HG02571 (cell line): ENCODE data around the gene BTN3A1.
"Not testable (repeated sequence)": the region's sequence is repeated elsewhere in the genome, so short reads cannot be mapped to it uniquely, and the experiment has no call there.

Experiments used
- ATAC-seq: cut with Tn5 transposase; IDR thresholded peaks from one replicate; pipeline ENCODE4 v1.9.1; 2021; ENCODE audit warnings: mild to moderate bottlenecking, moderate library complexity; ENCODE audit not compliant: unreplicated experiment

BTN3A1 gene

DNA sequence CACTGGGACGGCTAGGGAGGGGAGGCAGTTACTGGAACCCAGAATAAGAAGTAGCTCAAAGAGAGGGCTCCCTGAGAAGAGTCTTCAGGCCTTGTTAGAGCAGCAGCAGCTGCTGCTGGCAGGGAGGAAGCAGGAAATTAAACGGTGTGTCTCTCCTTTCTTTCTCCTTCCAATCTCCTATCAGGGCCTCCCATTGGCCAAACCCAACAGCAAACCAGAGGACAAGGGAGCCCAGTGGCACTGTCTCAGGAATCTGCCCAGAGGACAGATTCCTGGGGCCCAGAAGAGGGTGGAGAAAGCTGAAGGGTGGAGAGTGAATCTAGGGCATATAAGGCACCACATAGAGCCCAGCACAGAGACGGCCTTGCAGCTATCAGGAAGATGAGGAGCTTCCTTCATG, 10.2 kb downstream of the BTN3A1 start:
- ATAC-seq, result no peak

DNA sequence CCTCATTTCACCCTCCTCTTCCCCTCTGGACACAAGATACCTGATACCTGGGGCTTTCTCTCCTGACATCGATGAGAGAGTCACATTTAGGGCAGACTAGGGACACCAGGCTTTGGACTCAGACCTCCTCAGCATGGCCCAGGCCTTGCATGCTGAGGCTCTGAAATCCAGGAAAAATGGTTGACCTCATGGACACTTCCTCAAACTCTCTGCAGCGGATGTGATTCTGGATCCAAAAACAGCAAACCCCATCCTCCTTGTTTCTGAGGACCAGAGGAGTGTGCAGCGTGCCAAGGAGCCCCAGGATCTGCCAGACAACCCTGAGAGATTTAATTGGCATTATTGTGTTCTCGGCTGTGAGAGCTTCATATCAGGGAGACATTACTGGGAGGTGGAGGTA, 10.9 kb downstream of the BTN3A1 start:
- ATAC-seq, result no peak

DNA sequence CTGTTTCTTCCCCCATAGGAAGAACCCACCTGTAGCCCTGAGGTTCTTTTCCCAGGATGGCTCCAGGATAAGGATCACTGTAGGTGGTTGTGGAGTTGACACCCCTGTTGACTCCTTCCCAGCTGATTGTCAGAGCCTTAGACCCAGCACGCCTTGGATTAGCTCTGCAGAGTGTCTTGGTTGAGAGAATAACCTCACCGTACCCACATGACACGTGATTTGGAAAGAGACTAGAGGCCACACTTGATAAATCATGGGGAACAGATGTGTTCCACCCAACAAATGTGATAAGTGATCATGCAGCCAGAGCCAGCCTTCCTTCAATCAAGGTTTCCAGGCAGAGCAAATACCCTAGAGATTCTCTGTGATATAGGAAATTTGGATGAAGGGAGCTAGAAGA, 12.2 kb downstream of the BTN3A1 start:
- ATAC-seq, result no peak

DNA sequence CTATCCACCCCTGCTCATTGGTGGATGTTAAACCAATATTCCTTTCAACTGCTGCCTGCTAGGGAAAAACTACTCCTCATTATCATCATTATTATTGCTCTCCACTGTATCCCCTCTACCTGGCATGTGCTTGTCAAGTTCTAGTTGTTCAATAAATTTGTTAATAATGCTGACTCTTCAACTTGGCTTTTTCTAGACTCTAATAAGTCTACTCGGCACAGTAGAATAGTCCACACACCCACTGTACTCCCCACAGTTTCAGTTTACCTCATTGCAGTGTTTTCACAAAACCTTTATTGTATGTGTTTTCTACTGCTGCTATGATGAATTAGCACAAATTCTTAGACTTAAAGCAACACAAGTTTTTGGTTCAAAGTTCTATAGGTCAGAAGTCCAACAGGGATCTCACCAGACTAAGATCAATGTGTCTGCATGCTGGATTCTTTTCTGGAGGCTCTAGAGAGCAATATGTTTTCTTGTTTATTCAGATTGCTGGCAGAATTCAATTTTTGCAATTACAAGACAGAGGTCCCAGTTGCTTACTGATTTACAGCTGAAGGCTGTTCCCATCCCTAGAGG, 13.1 kb downstream of the BTN3A1 start:
- ATAC-seq, result no peak

DNA sequence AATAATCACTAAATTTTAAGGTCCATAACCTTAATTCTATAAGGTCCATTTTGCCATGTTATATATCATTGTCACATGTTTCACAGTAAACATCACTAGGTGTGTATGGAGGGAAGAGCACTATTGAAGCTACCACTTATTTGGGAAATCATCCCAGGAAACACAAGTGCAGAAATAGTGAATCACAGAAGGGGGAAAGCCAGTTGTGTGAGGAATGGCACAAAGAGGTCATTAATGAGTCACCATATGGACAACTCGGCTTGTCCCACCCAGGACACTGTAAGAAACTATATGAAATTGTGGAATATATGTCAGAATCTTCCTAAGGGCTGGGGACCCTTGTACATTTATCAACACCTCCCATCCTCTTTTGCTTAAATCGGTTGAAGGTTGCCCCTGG, 13.7 kb downstream of the BTN3A1 start:
- ATAC-seq, result no peak

DNA sequence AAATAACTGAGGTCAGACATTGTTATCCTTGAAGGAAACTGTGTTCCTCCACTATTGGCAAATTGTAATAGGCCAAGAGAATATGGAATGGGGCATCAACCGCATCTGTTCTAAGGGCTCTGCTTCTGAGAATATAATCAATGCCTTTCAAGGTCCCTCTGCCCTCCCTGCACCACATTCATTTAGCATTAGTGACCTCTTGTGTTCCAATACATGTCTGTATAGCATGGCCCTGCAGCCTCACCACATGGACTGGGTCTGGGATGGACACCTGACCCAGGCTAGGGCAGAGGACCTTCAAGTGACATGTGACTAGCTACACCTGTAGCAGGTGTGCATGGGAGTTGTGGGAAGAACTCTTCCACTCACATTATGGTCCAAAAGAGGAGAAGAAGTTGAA, 14.2 kb downstream of the BTN3A1 start:
- no peak for ATAC-seq

DNA sequence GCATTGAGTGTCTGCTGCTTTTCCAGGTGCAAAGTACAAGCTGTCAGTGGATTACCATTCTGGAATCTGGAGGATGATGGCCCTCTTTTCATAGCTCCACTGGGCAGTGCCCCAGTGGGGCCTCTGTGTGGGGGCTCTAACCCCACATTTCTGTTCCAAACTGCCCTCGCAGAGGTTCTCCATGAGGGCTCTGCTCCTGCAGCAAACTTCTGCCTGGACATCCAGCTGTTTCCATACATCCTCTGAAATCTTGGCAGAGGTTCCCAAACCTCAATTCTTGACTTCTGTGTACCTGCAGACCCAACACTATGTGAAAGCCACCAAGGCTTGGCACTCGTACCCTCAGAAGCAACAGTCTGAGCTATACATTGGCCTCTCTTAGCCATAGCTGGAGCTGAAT, 16.0 kb downstream of the BTN3A1 start:
- ATAC-seq, result not testable (repeated sequence)

DNA sequence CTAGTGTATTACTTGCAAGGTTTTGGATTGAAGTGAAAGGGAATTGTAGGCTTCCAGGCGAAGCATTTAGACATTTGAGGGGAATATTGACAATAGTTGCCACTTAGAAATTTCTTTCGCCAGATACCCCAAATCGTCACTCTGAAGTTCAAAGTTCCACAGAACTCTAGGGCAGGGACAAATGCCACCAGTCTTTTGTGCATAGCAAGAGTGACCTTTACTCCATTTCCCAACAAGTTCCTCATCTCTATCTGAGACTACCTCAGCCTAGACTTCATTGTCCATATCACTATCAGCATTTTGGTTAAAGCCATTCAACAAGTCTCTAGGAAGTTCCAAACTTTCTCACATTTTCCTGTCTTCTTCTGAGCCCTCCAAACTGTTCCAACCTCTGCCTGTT, 16.7 kb downstream of the BTN3A1 start:
- ATAC-seq, result not testable (repeated sequence)

DNA sequence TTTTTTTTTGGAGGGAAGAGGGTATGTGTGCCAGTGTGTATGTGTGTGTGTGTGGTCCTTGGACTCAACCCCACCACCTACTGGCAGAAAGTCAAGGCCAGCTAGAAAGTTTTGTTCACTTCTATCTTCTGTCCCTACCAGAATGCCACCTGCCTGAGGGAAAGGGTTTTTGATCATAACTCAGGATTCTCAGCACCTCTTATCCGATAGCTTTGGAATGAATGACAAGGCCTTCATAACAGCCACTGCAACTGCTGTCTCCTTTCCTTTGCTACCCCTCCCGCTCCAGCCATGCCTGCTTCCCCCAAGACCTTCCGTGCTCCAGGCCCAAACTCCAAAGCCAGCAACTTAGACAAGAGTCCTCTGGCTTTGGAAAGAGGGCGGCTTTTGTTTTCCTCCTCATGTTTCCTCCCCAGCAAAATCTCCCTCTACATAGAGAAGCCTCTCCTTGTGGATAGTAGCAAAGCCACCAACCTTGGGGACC, 18.7 kb downstream of the BTN3A1 start:
- ATAC-seq, result no peak

DNA sequence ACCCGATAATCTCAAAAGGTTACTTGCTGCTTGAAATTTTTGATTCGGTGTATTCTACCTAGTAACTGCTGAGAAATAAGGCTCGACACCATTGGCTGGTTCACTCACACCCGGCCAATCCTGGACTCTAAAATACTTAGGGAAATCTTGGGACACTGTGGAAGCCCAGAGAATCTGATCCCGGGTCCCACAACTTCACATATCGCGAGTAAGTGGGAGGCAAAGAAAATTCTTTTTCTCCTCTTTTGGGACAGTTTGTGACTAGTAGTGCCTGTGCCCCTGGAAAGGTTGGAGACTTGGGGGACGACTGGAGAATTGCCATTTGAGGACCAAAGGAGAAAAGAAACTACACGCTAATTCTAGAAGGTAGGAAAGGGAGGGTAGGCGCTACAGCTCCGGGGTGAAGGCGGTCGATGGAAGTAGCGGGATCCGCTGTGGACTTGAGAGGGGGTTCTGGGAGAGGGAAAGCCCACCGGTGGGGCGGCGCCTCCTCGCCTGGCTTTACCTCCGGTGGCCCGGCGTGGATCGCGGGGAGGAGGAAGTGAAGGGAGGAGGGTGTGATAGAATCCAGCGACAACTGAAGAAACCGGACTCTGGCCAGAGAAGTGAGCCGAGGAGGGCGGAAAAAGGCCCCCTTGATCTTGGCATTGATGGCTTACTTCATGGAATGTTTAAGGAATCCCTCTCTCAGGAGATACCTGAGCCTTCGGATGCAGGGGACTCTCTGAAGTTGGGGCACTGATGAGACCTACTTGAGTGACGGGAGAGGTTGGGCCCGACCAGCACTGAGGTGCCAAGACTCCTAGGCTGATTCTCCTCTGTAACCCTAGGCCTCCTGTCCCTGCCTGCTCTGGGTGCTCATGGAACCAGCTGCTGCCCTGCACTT, 19.4 kb downstream of the BTN3A1 start:
- peak; percentile 93 for ATAC-seq

DNA sequence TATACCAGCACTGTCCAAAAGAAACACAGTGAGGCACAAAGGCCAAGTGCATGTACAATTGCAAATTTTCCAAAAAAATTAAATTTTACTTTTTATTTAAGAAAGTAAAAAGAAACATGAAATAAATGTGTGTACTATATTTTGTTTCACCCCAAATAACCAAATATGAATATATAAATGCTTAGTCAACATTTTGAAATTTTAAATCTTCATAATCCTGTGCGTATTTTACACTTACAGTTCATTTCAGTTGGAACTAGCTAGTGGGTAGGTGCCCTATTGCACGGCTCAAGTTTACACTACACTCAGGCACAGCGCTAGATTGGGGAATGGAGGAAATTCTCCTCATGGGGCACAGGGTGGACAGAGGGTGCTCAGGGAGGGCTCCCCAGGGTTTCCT, 20.3 kb downstream of the BTN3A1 start:
- no peak for ATAC-seq

DNA sequence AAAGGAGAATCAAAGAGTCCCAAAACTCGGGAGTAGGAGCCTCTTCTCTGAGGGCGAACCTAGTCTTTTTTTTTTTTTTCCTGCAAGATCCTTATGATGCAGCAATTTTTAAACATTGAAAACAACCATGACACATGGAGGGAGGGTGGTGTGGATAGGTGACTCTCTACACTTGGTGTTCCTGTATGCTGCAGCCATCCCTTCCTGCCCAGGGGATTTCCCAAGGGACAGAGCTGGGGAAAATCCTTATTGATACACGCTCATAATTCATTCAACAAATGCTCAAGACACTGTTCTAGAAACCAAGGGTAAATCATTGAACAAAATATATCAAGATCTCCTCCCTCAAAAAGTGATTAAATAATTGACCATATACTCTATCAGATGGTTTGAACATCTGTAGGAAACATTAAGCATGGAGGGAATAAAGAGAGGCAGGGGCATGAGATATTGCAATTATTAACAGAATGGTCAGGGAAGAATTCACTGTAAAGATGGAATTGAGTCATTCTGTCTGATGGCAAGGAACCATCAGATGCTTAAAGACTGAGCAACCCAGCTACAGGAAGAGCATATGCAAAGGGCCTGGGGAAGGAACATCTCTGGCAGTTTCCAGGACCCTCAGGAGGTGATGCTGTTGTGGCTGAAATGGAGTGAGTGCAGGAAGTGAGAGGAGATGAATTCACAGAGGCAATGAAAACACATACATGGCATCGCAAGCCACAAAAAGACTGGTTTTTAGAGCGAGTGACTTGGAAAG, 24.8 kb downstream of the BTN3A1 start:
- no peak for ATAC-seq

DNA sequence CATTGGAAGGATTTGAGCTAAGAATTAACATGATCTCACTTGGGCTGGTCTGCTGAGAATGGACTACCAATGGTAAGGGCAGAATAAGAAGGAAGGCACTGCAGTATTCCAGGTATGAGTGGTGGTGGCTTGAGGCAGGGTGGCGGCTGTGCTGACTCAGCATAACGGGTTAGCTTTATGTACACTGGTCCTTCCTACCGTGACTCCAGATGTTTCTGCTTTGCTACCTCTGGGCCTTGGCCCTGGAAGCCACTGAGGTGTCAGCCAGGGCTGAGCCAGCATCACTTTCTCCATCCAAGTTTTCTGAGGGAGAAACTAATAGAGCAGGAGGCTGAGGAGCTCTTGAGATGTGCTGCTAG, 25.4 kb downstream of the BTN3A1 start:
- ATAC-seq, result no peak

DNA sequence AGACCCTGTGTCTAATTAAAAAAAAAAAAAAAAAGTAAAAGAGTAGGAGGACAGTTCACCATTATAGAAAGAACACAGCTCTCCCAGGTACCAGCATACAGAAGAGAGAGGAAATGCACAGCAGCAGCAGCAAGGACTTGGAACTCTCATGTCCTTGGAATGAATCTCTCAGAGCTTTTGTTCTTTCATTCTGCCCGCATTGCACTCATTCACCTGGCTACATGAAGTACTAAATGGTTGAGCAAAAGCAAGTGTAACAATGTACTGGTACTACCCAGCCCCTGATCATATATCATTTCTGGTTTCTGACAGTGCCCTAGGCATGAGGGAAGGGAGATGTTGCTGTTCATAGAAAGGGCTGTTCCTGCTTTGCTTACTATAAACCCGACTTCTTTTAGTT, 26.1 kb downstream of the BTN3A1 start:
- ATAC-seq, result no peak

DNA sequence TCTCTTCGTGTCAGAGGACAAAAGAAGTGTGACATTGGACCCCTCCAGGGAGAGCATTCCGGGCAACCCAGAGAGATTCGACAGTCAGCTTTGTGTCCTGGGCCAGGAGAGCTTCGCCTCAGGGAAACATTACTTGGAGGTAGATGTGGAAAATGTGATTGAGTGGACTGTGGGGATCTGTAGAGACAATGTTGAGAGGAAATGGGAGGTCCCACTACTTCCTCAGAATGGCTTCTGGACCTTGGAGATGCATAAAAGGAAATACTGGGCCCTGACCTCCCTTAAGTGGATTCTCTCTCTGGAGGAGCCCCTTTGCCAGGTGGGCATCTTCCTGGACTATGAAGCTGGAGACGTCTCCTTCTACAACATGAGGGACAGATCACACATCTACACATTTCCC, 28.7 kb downstream of the BTN3A1 start:
- no peak for ATAC-seq

DNA sequence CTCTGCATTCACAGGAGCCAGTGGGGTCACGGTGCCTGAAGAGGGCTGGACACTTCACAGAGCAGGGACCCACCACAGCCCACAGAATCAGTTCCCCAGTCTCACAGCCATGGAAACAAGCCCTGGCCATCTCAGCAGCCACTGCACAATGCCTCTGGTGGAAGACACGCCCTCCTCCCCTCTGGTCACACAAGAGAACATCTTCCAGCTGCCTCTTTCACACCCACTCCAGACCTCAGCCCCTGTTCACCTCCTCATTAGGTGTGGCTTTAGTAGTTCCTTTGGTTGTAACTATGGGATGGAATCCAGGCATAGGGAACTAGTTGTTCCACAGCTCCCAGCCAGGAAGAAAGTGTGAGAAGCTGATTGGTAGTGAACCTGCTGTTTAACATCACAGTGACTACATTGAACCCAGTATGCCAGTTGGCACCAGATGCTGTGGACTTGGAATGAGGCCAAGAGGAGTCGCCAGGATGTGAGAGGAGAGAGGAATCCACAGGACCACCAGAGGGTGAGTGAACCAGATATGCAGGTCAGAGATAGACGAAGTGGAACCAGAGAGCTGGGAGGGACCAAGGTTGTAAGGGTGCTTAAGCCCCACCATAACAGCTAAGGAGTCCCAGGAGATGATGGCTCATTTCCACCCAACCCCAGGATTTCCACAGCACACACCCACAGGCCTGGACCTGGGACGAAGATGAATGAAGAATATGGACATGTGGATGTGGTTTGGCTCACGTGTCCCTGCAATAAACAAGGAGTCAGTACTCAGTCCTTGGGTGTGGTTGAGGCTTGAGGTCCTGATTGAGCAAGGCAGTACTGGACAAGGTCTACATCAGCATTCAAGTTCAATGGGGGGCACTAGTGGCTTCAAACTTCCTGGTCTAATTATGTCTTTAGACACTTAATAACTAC, 29.4 kb downstream of the BTN3A1 start:
- ATAC-seq, result no peak

DNA sequence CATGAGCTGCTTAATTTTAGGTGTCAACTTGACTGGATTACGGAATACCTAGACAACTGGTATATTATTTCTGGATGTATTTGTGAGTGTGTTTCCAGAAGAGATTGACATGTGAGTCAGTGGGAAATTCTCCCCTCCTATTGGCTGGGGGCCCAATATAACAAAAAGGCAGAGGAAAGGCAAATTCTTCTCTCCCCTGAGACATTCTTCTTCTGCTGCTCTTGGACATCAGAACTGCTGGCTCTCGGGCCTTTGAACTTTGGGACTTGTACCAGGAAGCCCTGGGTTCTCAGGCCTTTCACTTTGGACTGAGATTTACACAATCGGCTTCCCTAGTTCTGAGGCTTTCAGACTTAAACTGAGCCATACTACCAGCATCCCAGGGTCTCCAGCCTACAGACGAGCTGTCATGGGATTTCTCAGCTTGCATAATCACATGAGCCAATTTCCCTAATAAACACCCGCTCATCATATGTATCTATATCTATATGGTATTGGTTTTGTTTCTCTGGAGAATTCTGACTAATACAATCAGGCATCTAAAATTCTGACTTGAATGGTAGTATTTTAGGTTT, 30.6 kb downstream of the BTN3A1 start:
- no peak for ATAC-seq

DNA sequence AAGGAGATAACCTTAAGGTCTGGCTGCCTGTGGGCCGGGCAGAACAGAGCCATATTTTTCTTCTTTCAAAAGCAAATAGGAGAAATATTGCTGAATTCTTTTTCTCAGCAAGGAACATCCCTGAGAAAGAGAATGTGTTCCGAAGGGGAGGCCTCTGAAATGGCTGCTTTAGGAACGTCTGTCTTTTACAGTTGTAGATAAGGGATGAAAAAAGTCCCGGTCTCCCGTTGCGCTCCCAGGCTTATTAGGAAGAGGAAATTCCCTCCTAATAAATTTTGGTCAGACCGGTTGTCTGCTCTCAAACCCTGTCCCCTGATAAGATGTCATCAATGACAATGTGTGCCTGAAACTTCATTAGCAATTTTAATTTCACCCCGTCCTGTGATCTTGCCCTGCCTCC, 31.6 kb downstream of the BTN3A1 start:
- not testable (repeated sequence) for ATAC-seq

DNA sequence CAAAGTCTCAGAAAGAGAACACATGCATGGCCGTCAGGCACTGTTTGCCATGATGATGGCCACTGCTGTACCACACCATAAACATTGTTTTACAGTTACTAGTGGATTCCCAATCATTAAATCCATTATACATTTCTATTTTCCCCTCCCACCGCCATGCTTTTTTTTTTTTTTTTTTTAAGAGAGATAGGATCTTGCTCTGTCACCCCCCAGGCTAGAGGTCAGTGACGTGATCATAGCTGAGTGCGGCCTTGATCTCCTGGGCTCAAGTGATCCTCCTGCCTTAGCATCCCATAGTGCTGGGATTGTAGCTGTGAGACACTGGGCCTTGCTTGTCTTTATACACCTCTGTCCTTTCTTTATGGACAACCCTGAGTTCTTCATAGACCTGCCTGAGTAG, 33.9 kb downstream of the BTN3A1 start:
- ATAC-seq, result no peak

DNA sequence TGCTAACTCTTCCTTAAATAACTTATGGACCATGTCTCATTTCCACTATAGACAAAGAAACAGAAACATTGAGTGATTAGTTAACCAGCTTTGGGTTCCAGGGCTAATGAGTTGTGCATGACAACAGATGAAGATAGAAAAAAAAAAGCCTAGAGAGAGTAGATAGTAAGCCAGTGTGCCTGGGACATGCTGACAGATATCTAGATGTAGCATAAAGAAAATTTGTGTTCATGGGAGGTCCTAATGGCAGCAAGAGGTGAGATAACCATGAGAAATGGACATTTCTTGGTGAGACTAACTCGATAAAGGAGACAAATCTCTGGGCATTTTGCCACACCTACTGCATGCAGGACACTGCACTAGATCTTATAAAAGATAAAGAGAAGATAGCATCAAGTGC, 35.5 kb downstream of the BTN3A1 start:
- no peak for ATAC-seq
